Panc1 (cell line): ENCODE data around the gene WNT5A. TPM values are rescaled to one million over a fixed set of nuclear protein-coding genes. Genes with fewer than 3 reads are reported as not detected.

Experiments used
- ATAC-seq: fragments of 200-7000 bp; cut with Tn5 transposase; 2 replicates; pipeline ENCODE4 v1.9.1; 2020; ENCODE audit warnings: mild to moderate bottlenecking, moderate library complexity
- BruUV-seq: library from RNA; stranded (reverse); fragments of 400-500 nt; replicated peaks from 2 replicates; lab custom pipeline; 2021; lab: Mats Ljungman, UMichigan
- CTCF ChIA-PET: fragments of 300-600 bp; sonication (Branson Sonifier 250); formaldehyde crosslinking; loops from one replicate; lab custom pipeline; 2022; ENCODE audit warnings: antibody characterized with exemption; lab: Charles Lee
- POLR2A ChIA-PET: fragments of 300-600 bp; sonication (Branson Sonifier 250); formaldehyde crosslinking; loops from one replicate; lab custom pipeline; 2022; ENCODE audit warnings: antibody characterized with exemption; lab: Charles Lee
- DNase-seq: peaks from one replicate; pipeline ENCODE4 v3.0.0-alpha.2; 2010; ENCODE audit warnings: low read depth, low spot score
- H3K27ac ChIP-seq: 2 replicates; pipeline ENCODE4 v1.5.1; 2011; ENCODE audit warnings: mild to moderate bottlenecking, low read length, inconsistent platforms
- H3K27me3 ChIP-seq: fragments of 200-500 bp; sonication (Bioruptor generic); 2 replicates; pipeline ENCODE4 v1.6.0; 2014; ENCODE audit warnings: low read length, inconsistent platforms; ENCODE audit not compliant: control insufficient read depth, insufficient read depth
- H3K36me3 ChIP-seq: fragments of 200-500 bp; sonication (Bioruptor generic); 2 replicates; pipeline ENCODE4 v1.5.1; 2014; ENCODE audit warnings: inconsistent platforms, mild to moderate bottlenecking, low read length, moderate library complexity; ENCODE audit not compliant: control insufficient read depth, insufficient read depth
- H3K4me1 ChIP-seq: 2 replicates; pipeline ENCODE4 v1.5.1; 2011; ENCODE audit warnings: inconsistent platforms, mild to moderate bottlenecking, low read length, moderate library complexity; ENCODE audit not compliant: control insufficient read depth, insufficient read depth
- H3K4me3 ChIP-seq, 2 experiments: 2 replicates each; pipeline ENCODE4 v1.5.1; 2011 to 2012; ENCODE audit warnings: low read depth in 2 of 2, low read length in 2 of 2, mild to moderate bottlenecking in 2 of 2, inconsistent platforms in 1 of 2, moderate library complexity in 1 of 2
- H3K9me3 ChIP-seq: fragments of 200-500 bp; sonication (Bioruptor generic); 2 replicates; pipeline ENCODE4 v1.5.1; 2014; ENCODE audit warnings: low read depth, mild to moderate bottlenecking, inconsistent platforms, low read length, moderate library complexity; ENCODE audit not compliant: control insufficient read depth, insufficient read depth
- CTCF ChIP-seq: fragments of 450-650 bp; IDR thresholded peaks from 2 replicates; pipeline ENCODE4 v1.5.1; 2017; ENCODE audit warnings: mild to moderate bottlenecking
- POLR2AphosphoS5 ChIP-seq: IDR thresholded peaks from 2 replicates; pipeline ENCODE4 v1.6.1; 2012; ENCODE audit warnings: mild to moderate bottlenecking, low read depth, low read length, moderate library complexity
- REST ChIP-seq, 2 experiments: IDR thresholded peaks; 2 replicates each; pipeline ENCODE4 v1.6.1; 2011 to 2012; ENCODE audit warnings: low read depth in 2 of 2, control low read depth in 1 of 2, low read length in 1 of 2, mild to moderate bottlenecking in 1 of 2, moderate library complexity in 1 of 2; ENCODE audit not compliant: insufficient read depth in 1 of 2
- SIN3A ChIP-seq: IDR thresholded peaks from 2 replicates; pipeline ENCODE4 v1.6.1; 2012; ENCODE audit warnings: low read depth, mild to moderate bottlenecking, low read length, moderate library complexity, borderline replicate concordance; ENCODE audit not compliant: insufficient read depth
- TCF7L2 ChIP-seq: IDR thresholded peaks from 2 replicates; pipeline ENCODE4 v1.6.1; 2011; ENCODE audit warnings: mild to moderate bottlenecking, low read depth, low read length, inconsistent platforms
- in situ Hi-C: cut with HindIII; loops from 2 replicates; pipeline ENCODE4 v1.10.0; 2016; ENCODE audit warnings: low sequenced_read_pairs, low pct_unique_long_range_greater_than_20kb
- intact Hi-C: fragments of 100-400 bp; cut with micrococcal nuclease; formaldehyde crosslinking; loops from one replicate; pipeline ENCODE4 v1.10.0; 2022; ENCODE audit not compliant: unreplicated experiment
- total RNA-seq: library from RNA; stranded (reverse); gene quantifications from one replicate; pipeline ENCODE4 v1.2.1, GENCODE V29; 2021; ENCODE audit not compliant: unreplicated experiment

The WNT5A gene
- total RNA-seq, 1 experiment from 2014 or later, result 0.54 TPM

GRCh38 chr3:55445551-55445950 is 41.6 kb downstream of the WNT5A start:
- in situ Hi-C loops, result no loop called here
- Histone ChIP-seq H3K9me3 (no peaks in the 10 kb centered on the region), H3K4me3 (no peak overlapping the region), H3K4me1 (no peaks in the 10 kb centered on the region), H3K27ac (no peak overlapping the region), H3K27me3 (no peaks in the 10 kb centered on the region), H3K36me3 (no peaks in the 10 kb centered on the region)
- ChIA-PET POLR2A (no interaction called here), CTCF (no interaction called here)
- intact Hi-C loops, result no loop called here
- no TSS peak for BruUV-seq
- no peak for ATAC-seq
- TF ChIP-seq TCF7L2, result no peak
- TF ChIP-seq POLR2AphosphoS5, result no peak
- no peak for TF ChIP-seq CTCF
- no peak for TF ChIP-seq SIN3A
- TF ChIP-seq REST (IDR thresholded peaks at IDR 0.05; ENCODE audit: insufficient read depth in 1 of 2, low read depth in 2 of 2, low read length in 1 of 2), result no peak
- no peak for DNase-seq

- BruUV-seq, result no TSS peak
- POLR2A ChIA-PET, result no interaction called here
- intact Hi-C loops, result no loop called here
- Histone ChIP-seq H3K36me3 (no peaks in the 10 kb centered on the region), H3K27me3 (no peaks in the 10 kb centered on the region), H3K4me3 (no peak overlapping the region), H3K4me1 (no peaks in the 10 kb centered on the region), H3K27ac (no peak overlapping the region), H3K9me3 (no peaks in the 10 kb centered on the region)
- TF ChIP-seq REST (IDR thresholded peaks at IDR 0.05; ENCODE audit: insufficient read depth in 1 of 2, low read depth in 2 of 2, low read length in 1 of 2) (no peak), POLR2AphosphoS5 (no peak), CTCF (no peak), TCF7L2 (no peak), SIN3A (no peak)
- DNase-seq (no peak), ATAC-seq (no peak)
- CTCF ChIA-PET, result no interaction called here
- in situ Hi-C loops, result no loop called here
These were observed 43.8 kb downstream of the WNT5A start for GRCh38 chr3:55443346-55443745.
